ENCODE data around the gene CPO.

CPO gene

GRCh38 chr2:207012461-207012860 lies 73.1 kb downstream of the CPO start:
- DNase-seq (ENCODE audit: low spot score) = no peak

GRCh38 chr2:207014424-207014823 lies 75.1 kb downstream of the CPO start:
- DNase-seq (ENCODE audit: low spot score) (no peak), FAIRE-seq (no peak)

More at GRCh38 chr2:207012461-207012860, 73.1 kb downstream of the CPO start:
- no peak for FAIRE-seq

GRCh38 chr2:207015901-207016300 lies 76.6 kb downstream of the CPO start:
- DNase-seq (ENCODE audit: low spot score) = no peak
- no peak for FAIRE-seq
